IMR-90 (cell line): ENCODE measurements around the gene POR. TPM values are rescaled to one million over a fixed set of nuclear protein-coding genes. Genes with fewer than 3 reads are reported as not detected.

ENCODE experiments used
- ATAC-seq: fragments of 200-7000 bp; cut with Tn5 transposase; 2 replicates; pipeline ENCODE4 v1.9.1; 2020; ENCODE audit warnings: low read depth, mild to moderate bottlenecking, moderate library complexity
- BruUV-seq: library from RNA; stranded (reverse); fragments of 400-500 nt; replicated peaks from 2 replicates; lab custom pipeline; 2021; lab: Mats Ljungman, UMichigan
- CTCF ChIA-PET: fragments of 300-600 bp; formaldehyde crosslinking; extraction: SDS; loops from one replicate; lab custom pipeline; 2021; ENCODE audit warnings: antibody characterized with exemption; lab: Yijun Ruan, JAX
- POLR2A ChIA-PET: fragments of 300-600 bp; sonication (Branson Sonifier 250); formaldehyde crosslinking; loops from one replicate; lab custom pipeline; 2022; ENCODE audit warnings: antibody characterized with exemption; ENCODE audit not compliant: unreplicated experiment; lab: Charles Lee
- DNase-seq: peaks from one replicate; pipeline ENCODE4 v3.0.0; 2013
- H2AFZ ChIP-seq: replicated peaks from 2 replicates; pipeline ENCODE3; 2013; ENCODE audit warnings: low read length, mild to moderate bottlenecking; ENCODE audit not compliant: poor library complexity
- H2AK5ac ChIP-seq: 2 replicates; pipeline ENCODE4 v1.6.1; 2013; ENCODE audit warnings: low read depth, low read length, inconsistent platforms
- H2AK9ac ChIP-seq: replicated peaks from 2 replicates; pipeline ENCODE3; 2013; ENCODE audit warnings: mild to moderate bottlenecking, low read depth, low read length, moderate library complexity; ENCODE audit not compliant: poor library complexity
- H2BK120ac ChIP-seq: 2 replicates; pipeline ENCODE4 v1.6.1; 2013; ENCODE audit warnings: low read depth, low read length, inconsistent platforms
- H2BK15ac ChIP-seq: 3 replicates; pipeline ENCODE4 v1.6.1; 2013; ENCODE audit warnings: low read depth, low read length, inconsistent platforms
- H2BK20ac ChIP-seq: 2 replicates; pipeline ENCODE4 v1.6.1; 2013; ENCODE audit warnings: low read depth, mild to moderate bottlenecking, inconsistent platforms, low read length, moderate library complexity
- H2BK5ac ChIP-seq: 2 replicates; pipeline ENCODE4 v1.6.1; 2013; ENCODE audit warnings: mild to moderate bottlenecking, low read depth, low read length, inconsistent platforms; ENCODE audit not compliant: poor library complexity, severe bottlenecking
- H3K14ac ChIP-seq: replicated peaks from 2 replicates; pipeline ENCODE4 v1.6.1; 2013; ENCODE audit warnings: low read depth, low read length, inconsistent platforms
- H3K18ac ChIP-seq: 2 replicates; pipeline ENCODE4 v1.6.1; 2013; ENCODE audit warnings: low read depth, low read length, control low read depth
- H3K23ac ChIP-seq: 2 replicates; pipeline ENCODE4 v1.6.1; 2013; ENCODE audit warnings: low read depth, low read length, inconsistent platforms
- H3K27ac ChIP-seq: 2 replicates; pipeline ENCODE4 v1.5.1; 2013; ENCODE audit warnings: mild to moderate bottlenecking, control low read depth, low read length; ENCODE audit not compliant: insufficient read depth
- H3K27me3 ChIP-seq: 2 replicates; pipeline ENCODE4 v1.6.1; 2013; ENCODE audit warnings: low read length; ENCODE audit not compliant: control insufficient read depth, insufficient read depth
- H3K36me3 ChIP-seq: 2 replicates; pipeline ENCODE4 v1.6.1; 2013; ENCODE audit warnings: low read length, mixed read lengths; ENCODE audit not compliant: control insufficient read depth, insufficient read depth
- H3K4ac ChIP-seq: 2 replicates; pipeline ENCODE4 v1.6.1; 2013; ENCODE audit warnings: low read depth, low read length, inconsistent platforms
- H3K4me1 ChIP-seq: 2 replicates; pipeline ENCODE4 v1.6.1; 2013; ENCODE audit warnings: low read length, mixed read lengths; ENCODE audit not compliant: control insufficient read depth, insufficient read depth
- H3K4me2 ChIP-seq: 2 replicates; pipeline ENCODE4 v1.6.1; 2013; ENCODE audit warnings: low read depth, mild to moderate bottlenecking, control low read depth, low read length, moderate library complexity
- H3K4me3 ChIP-seq: 2 replicates; pipeline ENCODE4 v1.5.1; 2013; ENCODE audit warnings: low read depth, mild to moderate bottlenecking, control low read depth, low read length, moderate library complexity; ENCODE audit not compliant: insufficient read depth
- H3K56ac ChIP-seq: 2 replicates; pipeline ENCODE4 v1.6.1; 2013; ENCODE audit warnings: low read length, inconsistent platforms; ENCODE audit not compliant: insufficient read depth; ENCODE audit errors: extremely low read depth
- H3K79me1 ChIP-seq, 2 experiments: 2 replicates each; pipeline ENCODE4 v1.6.1; 2013; ENCODE audit warnings: low read length in 2 of 2, inconsistent platforms in 1 of 2, low read depth in 1 of 2
- H3K9ac ChIP-seq: 2 replicates; pipeline ENCODE4 v1.6.1; 2013; ENCODE audit warnings: low read depth, low read length, control low read depth
- H3K9me1 ChIP-seq: 2 replicates; pipeline ENCODE4 v1.6.1; 2013; ENCODE audit warnings: low read length, inconsistent platforms; ENCODE audit not compliant: insufficient read depth
- H3K9me3 ChIP-seq: 2 replicates; pipeline ENCODE4 v1.6.1; 2013; ENCODE audit warnings: low read length; ENCODE audit not compliant: control insufficient read depth, insufficient read depth
- H4K20me1 ChIP-seq: 2 replicates; pipeline ENCODE4 v1.6.1; 2013; ENCODE audit warnings: low read length, inconsistent platforms; ENCODE audit not compliant: insufficient read depth
- H4K5ac ChIP-seq: 2 replicates; pipeline ENCODE4 v1.6.1; 2013; ENCODE audit warnings: mild to moderate bottlenecking, low read depth, low read length, control low read depth
- H4K8ac ChIP-seq, 2 experiments: 2 replicates each; pipeline ENCODE4 v1.6.1; 2013; ENCODE audit warnings: low read depth in 2 of 2, low read length in 2 of 2, control low read depth in 1 of 2, inconsistent platforms in 1 of 2
- H4K91ac ChIP-seq: 2 replicates; pipeline ENCODE4 v1.6.1; 2013; ENCODE audit warnings: low read depth, low read length, inconsistent platforms; ENCODE audit not compliant: insufficient read depth
- FOS ChIP-seq: fragments of 150-350 bp; IDR thresholded peaks from 2 replicates; pipeline ENCODE4 v1.6.1; 2016; ENCODE audit warnings: low read depth, low read length
- MAFK ChIP-seq: IDR thresholded peaks from 2 replicates; pipeline ENCODE4 v1.6.1; 2012; ENCODE audit warnings: low read depth, low read length, improper control_type of control experiment
- NFE2L2 ChIP-seq: fragments of 150-350 bp; IDR thresholded peaks from 2 replicates; pipeline ENCODE4 v1.6.1; 2016; ENCODE audit warnings: low read depth, mild to moderate bottlenecking, low read length
- POLR2A ChIP-seq: IDR thresholded peaks from 2 replicates; pipeline ENCODE4 v1.6.1; 2012; ENCODE audit warnings: mild to moderate bottlenecking, low read depth, low read length
- WGBS, 2 experiments: methylation state at CpG; one replicate each; pipeline versions ENCODE4 v1.1.5 to v1.1.7; 2013; ENCODE audit warnings: missing lambda C conversion rate in 2 of 2; ENCODE audit not compliant: insufficient read length in 1 of 2; ENCODE audit errors: extremely low coverage in 2 of 2; 5-methylcytosine and 5-hydroxymethylcytosine counted together
- dilution Hi-C: fragments of 300-500 bp; cut with HindIII; formaldehyde crosslinking; loops from one replicate; pipeline ENCODE4 v1.14.3; 2018; ENCODE audit warnings: low sequenced_read_pairs; ENCODE audit not compliant: unreplicated experiment
- in situ Hi-C: fragments of 300-500 bp; cut with MboI; formaldehyde crosslinking; loops from 3 replicates; pipeline ENCODE4 v1.14.3; 2019; ENCODE audit warnings: low sequenced_read_pairs, inconsistent platforms, mixed read lengths
- intact Hi-C: fragments of 100-400 bp; cut with micrococcal nuclease; formaldehyde crosslinking; loops from 2 replicates; pipeline ENCODE4 v1.10.0; 2022
- polyA plus RNA-seq, 3 experiments: library from polyadenylated mRNA; depleted of rRNA; stranded (reverse); fragments of >200 nt; gene quantifications; 2 replicates each; pipeline ENCODE4 v1.2.3, GENCODE V29; 2012; ENCODE audit warnings: low replicate concordance in 1 of 3
- total RNA-seq: library from RNA; depleted of rRNA; stranded (reverse); fragments of >200 nt; gene quantifications from 2 replicates; pipeline ENCODE4 v1.2.3, GENCODE V29; 2012

The POR gene
- total and polyA plus RNA-seq, 2 of the 4 experiments (the other 2 are of a cell fraction): 25.5 to 42.2 TPM

DNA sequence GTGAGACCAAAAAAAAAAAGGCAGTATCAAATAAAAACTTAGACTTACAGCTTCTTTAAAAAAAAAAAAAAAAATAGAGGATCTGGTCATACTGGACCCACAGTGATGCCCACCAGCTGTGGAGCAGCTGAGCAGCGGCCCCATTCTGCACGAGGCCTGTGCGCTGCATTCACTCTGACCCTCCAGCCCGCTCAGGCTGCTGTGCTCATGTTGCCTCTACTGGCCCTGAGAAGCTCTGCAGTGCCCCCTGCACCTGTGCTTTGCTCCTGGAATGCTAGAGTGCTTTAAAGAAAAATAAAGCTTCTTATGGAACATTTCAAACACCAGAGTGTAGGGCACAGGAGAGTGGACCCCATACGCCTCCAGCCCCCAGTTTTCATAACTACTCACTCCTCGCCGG, 46.3 kb downstream of the POR start:
- Histone ChIP-seq H3K36me3 (peaks cover 21% of the 10 kb centered on the region), H4K20me1 (no peaks in the 10 kb centered on the region), H4K5ac (no peak overlapping the region), H2BK120ac (no peak overlapping the region), H3K27me3 (no peaks in the 10 kb centered on the region), H3K9me1 (peaks cover 16% of the 10 kb centered on the region; the same call in 1 of the 2 replicates), H3K4me1 (peaks cover 11% of the 10 kb centered on the region), H3K14ac (no peak overlapping the region), H3K27ac (no peak overlapping the region), H2BK15ac (no peak overlapping the region), H3K4ac (no peak overlapping the region), H3K9me3 (no peaks in the 10 kb centered on the region), H3K23ac (no peak overlapping the region), H3K56ac (no peak overlapping the region), H2AK5ac (peak overlapping the region; percentile 20; the same call in 1 of the 2 replicates), H3K9ac (no peak overlapping the region), H3K4me2 (no peak overlapping the region), H2AK9ac (no peak overlapping the region), H3K18ac (no peak overlapping the region), H3K79me1 (peaks cover 6 to 55% of the 10 kb centered on the region in 2 experiments), H2AFZ (no peak overlapping the region), H4K8ac (no peak overlapping the region), H4K91ac (no peak overlapping the region), H2BK20ac (no peak overlapping the region), H3K4me3 (no peak overlapping the region), H2BK5ac (no peak overlapping the region)
- no TSS peak for BruUV-seq
- 93% methylated on average over 5 of the region's 7 CpGs; no CpG with 5 or more reads in 1 of the 2 experiments for WGBS, 2 experiments
- intact Hi-C loops: loop anchor here (10.0 kb wide), 1 partner anchor 46 kb away; the partner anchor contains the start of gene POR
- dilution Hi-C loops: no loop called here
- TF ChIP-seq FOS (no peak), MAFK (no peak), POLR2A (no peak), NFE2L2 (no peak)
- in situ Hi-C loops: no loop called here
- no peak for DNase-seq
- ATAC-seq: no peak
- POLR2A ChIA-PET: no interaction called here
- CTCF ChIA-PET: interaction anchor here (0.8 kb wide), 1 partner anchor 9 kb away, joined by 3 read pairs; no protein-coding TSS in a partner anchor
